Vagina (tissue), 2 donors: ENCODE data around the gene IGLON5. TPM values are rescaled to one million over a fixed set of nuclear protein-coding genes. Genes with fewer than 3 reads are reported as not detected.

Source experiments
- DNase-seq, 2 donors: peaks; one replicate each; pipeline ENCODE4 v3.0.0-alpha.2; 2017; ENCODE audit errors: extremely low spot score in 2 of 2
- H3K27ac ChIP-seq: fragments of 200-600 bp; sonication (generic); one replicate; pipeline ENCODE4 v1.5.1; 2019
- H3K27me3 ChIP-seq: fragments of 200-600 bp; sonication (generic); one replicate; pipeline ENCODE4 v1.5.1; 2019
- H3K36me3 ChIP-seq, 2 donors: fragments of 200-600 bp; sonication (generic); one replicate each; pipeline ENCODE4 v1.5.1; 2017 to 2019
- H3K4me1 ChIP-seq: fragments of 200-600 bp; sonication (generic); one replicate; pipeline ENCODE4 v1.5.1; 2019
- H3K4me3 ChIP-seq, 2 donors: fragments of 200-600 bp; sonication (generic); 1 replicate in 1 of 2; 2 replicates in 1 of 2; pipeline ENCODE4 v1.5.1; 2016 to 2019
- H3K9me3 ChIP-seq: fragments of 200-600 bp; sonication (generic); one replicate; pipeline ENCODE4 v1.5.1; 2019
- POLR2A ChIP-seq, 2 donors: fragments of 450-650 bp; IDR thresholded peaks; one replicate each; pipeline ENCODE4 v1.6.1; 2017; ENCODE audit warnings: antibody characterized with exemption in 2 of 2, mild to moderate bottlenecking in 2 of 2, moderate library complexity in 2 of 2
- POLR2AphosphoS5 ChIP-seq, 2 donors: sonication (generic); formaldehyde crosslinking; IDR thresholded peaks; one replicate each; pipeline ENCODE4 v1.9.0; 2017; ENCODE audit warnings: antibody characterized with exemption in 2 of 2, mild to moderate bottlenecking in 2 of 2, low read depth in 1 of 2; ENCODE audit not compliant: insufficient read depth in 1 of 2
- intact Hi-C: fragments of 100-400 bp; cut with DNase I; formaldehyde crosslinking; loops from one replicate; pipeline ENCODE4 v1.15.1; 2023
- total RNA-seq: library from RNA; depleted of rRNA; stranded (reverse); fragments of >200 nt; gene quantifications from one replicate; pipeline ENCODE4 v1.2.3, GENCODE V29; 2016
- TF ChIP-seq, protein P1 (sequence below), 3 experiments: fragments of 450-650 bp in 2 of 3; fragments of 200-600 bp in 1 of 3; sonication (generic) in 1 of 3; IDR thresholded peaks; one replicate each; pipeline ENCODE4 v1.5.1; 2017 to 2019; ENCODE audit warnings: antibody characterized with exemption in 3 of 3, mild to moderate bottlenecking in 2 of 3, moderate library complexity in 2 of 3

The IGLON5 gene
- not detected for total RNA-seq

DNA sequence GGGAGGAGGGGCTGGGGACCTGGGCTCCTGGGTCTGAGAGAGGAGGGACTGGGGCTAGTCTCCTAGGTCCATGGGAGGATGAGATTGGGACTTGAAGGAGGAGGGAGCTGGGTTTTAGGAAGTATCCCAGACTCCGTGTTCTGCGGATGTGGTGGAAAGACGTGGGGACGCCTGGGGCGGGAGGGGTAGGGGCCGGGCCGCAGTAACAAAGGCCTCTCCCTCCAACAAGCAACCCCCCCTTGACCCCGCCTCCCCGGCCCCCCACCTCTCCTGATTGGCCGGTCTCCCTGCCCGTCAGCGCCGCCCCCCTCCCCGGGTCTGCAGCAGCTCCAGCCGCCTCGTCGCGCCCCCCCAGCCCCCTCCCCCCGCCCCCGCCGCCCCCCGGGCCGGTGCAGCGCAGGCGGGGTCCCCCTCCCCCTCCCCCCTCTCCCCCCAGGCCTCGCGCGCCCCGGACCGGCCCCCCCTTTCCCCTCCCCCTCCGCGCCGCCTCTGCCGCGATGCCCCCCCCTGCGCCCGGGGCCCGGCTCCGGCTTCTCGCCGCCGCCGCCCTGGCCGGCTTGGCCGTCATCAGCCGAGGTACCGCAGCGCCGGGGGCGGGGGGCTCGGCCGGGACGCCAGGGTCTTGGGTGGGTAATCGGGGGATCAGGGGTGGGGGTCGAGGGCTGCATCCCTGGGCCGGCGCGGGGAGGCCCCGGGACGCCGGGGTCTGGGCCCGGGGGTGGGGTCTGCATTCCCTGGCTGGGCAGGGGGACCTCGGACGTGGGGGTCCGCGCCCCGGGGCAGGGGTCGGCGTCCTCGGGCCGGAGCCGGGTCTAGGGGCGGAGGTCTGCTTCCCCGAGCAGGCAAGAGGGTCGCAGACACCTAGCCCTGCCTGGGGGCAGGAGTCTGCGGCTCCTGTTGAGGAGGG, at the start of gene IGLON5:
Gene IGLON5, plus strand, starts transcription at position 294 of the 907 bp plus-strand sequence. Its CDS starts 204 bp downstream, at position 498.
- no peak for DNase-seq
- H3K36me3 ChIP-seq: no peaks in the 10 kb centered on the region
- no peaks in the 10 kb centered on the region for H3K27me3 ChIP-seq
- no peak within 1 kb of the TSS for H3K4me3 ChIP-seq
- TF ChIP-seq, protein P1, sequence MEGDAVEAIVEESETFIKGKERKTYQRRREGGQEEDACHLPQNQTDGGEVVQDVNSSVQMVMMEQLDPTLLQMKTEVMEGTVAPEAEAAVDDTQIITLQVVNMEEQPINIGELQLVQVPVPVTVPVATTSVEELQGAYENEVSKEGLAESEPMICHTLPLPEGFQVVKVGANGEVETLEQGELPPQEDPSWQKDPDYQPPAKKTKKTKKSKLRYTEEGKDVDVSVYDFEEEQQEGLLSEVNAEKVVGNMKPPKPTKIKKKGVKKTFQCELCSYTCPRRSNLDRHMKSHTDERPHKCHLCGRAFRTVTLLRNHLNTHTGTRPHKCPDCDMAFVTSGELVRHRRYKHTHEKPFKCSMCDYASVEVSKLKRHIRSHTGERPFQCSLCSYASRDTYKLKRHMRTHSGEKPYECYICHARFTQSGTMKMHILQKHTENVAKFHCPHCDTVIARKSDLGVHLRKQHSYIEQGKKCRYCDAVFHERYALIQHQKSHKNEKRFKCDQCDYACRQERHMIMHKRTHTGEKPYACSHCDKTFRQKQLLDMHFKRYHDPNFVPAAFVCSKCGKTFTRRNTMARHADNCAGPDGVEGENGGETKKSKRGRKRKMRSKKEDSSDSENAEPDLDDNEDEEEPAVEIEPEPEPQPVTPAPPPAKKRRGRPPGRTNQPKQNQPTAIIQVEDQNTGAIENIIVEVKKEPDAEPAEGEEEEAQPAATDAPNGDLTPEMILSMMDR (IDR thresholded peaks at IDR 0.05): no peak
- TF ChIP-seq POLR2AphosphoS5 (IDR thresholded peaks at IDR 0.05; ENCODE audit: insufficient read depth in 1 of 2, low read depth in 1 of 2) (no peak), POLR2A (IDR thresholded peaks at IDR 0.05) (no peak)
- no peak within 1 kb of the TSS for H3K27ac ChIP-seq
- intact Hi-C loops: no loop called here
- no peaks in the 10 kb centered on the region for H3K4me1 ChIP-seq
- H3K9me3 ChIP-seq: no peaks in the 10 kb centered on the region

DNA sequence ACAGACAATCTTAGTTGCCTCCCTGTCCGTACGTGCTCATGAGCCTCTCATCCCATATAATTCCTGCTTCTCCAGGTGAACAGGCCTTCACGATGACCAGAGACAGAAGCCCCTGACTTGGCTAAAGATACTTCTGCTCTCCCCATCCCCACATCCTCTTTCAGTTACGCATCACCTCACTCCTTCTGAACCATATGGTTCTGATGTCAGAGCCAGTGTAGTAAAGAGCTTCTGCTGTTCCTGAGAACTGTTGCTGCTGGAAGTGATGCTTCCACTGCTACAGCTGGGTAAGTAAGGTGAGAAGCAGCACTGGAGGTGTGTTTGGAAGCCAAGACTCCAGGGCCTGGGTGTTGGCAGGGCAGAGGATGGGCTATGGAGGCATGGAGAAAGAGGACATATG, 47.6 kb upstream of the IGLON5 start:
- Histone ChIP-seq H3K9me3 (no peaks in the 10 kb centered on the region), H3K27me3 (no peaks in the 10 kb centered on the region), H3K4me1 (no peaks in the 10 kb centered on the region), H3K36me3 (no peaks in the 10 kb centered on the region), H3K4me3 (no peak overlapping the region), H3K27ac (no peak overlapping the region)
- DNase-seq: no peak
- intact Hi-C loops: no loop called here
- TF ChIP-seq, protein P1 (IDR thresholded peaks at IDR 0.05): no peak
- no peak for TF ChIP-seq POLR2AphosphoS5 (IDR thresholded peaks at IDR 0.05; ENCODE audit: insufficient read depth in 1 of 2, low read depth in 1 of 2)
- no peak for TF ChIP-seq POLR2A (IDR thresholded peaks at IDR 0.05)

DNA sequence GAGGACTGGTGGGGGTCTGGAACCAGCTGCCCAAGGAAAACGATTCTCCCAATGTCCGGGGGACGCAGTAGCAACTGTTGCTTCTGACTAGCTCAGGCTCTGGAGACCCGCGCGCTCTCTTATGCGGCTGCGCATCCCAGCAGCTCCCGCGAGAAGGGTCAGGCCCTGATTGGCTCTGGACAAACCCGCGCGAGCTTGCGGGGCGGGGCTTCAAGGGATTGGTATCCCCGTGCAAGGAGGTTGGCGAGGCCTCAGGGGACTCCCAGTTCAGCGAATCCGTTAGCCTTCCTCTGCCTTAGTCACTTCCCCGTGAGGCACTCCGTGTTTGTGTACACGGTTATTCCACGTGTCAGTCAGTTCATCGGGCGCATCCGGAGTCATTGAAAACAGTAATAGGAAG, 40.4 kb upstream of the IGLON5 start:
- H3K4me3 ChIP-seq: no peak overlapping the region
- no peak for DNase-seq

DNA sequence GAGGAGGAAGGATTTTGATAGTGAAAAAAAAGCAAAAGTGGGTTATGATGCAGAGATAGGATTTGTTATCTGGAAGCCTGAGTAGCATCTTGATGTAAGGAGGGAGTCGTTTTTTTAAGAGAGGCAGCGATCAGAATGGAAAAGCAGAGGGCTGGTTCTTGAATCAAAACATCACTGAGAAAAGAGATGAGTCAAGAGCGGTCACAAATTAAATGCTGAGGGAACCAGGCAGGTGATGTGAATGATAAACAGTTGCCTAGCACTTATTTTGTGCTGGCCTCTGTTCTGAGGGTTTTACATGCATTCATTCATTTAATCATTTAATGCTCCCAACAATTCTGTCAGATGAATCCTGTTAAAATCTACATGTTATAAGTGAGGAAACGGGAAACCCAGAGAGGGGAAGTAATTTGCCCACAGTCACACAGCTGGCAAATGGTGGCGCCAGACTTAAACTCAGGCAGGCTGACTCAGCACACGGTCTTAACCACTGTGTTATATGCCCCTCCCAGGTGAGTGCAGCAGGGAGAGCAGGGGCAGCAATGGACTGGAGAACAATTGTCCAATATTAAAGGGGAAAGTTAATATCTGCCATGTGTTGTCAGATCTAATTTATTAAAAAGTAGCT, 39.1 kb upstream of the IGLON5 start:
- TF ChIP-seq, protein P1 (IDR thresholded peaks at IDR 0.05): no peak
- TF ChIP-seq POLR2A (IDR thresholded peaks at IDR 0.05) (no peak), POLR2AphosphoS5 (IDR thresholded peaks at IDR 0.05; ENCODE audit: insufficient read depth in 1 of 2, low read depth in 1 of 2) (no peak)
- no peak for DNase-seq
- Histone ChIP-seq H3K9me3 (no peaks in the 10 kb centered on the region), H3K4me3 (no peak overlapping the region), H3K4me1 (no peaks in the 10 kb centered on the region), H3K27me3 (no peaks in the 10 kb centered on the region), H3K36me3 (no peaks in the 10 kb centered on the region), H3K27ac (no peak overlapping the region)
- intact Hi-C loops: no loop called here

More for the DNA sequence above, 40.4 kb upstream of the IGLON5 start:
- H3K27ac ChIP-seq: no peak overlapping the region
- H3K4me1 ChIP-seq: no peaks in the 10 kb centered on the region
- H3K27me3 ChIP-seq: no peaks in the 10 kb centered on the region
- intact Hi-C loops: no loop called here
- no peaks in the 10 kb centered on the region for H3K9me3 ChIP-seq
- no peaks in the 10 kb centered on the region for H3K36me3 ChIP-seq
- TF ChIP-seq POLR2A (IDR thresholded peaks at IDR 0.05) (no peak), POLR2AphosphoS5 (IDR thresholded peaks at IDR 0.05; ENCODE audit: insufficient read depth in 1 of 2, low read depth in 1 of 2) (no peak)
- TF ChIP-seq, protein P1 (IDR thresholded peaks at IDR 0.05): no peak
